HepG2 (cell line): ENCODE results near the gene PPP3R1. TPM values are rescaled to one million over a fixed set of nuclear protein-coding genes. Genes with fewer than 3 reads are reported as not detected.

Source experiments
- ATAC-seq: fragments of 200-7000 bp; cut with Tn5 transposase; 3 replicates; pipeline ENCODE4 v1.9.1; 2020; ENCODE audit warnings: mild to moderate bottlenecking, moderate library complexity
- BruUV-seq: library from RNA; stranded (reverse); fragments of 400-500 nt; replicated peaks from 2 replicates; lab custom pipeline; 2021; lab: Mats Ljungman, UMichigan
- CTCF ChIA-PET: fragments of 300-600 bp; formaldehyde crosslinking; extraction: SDS; loops from one replicate; lab custom pipeline; 2021; ENCODE audit warnings: low total read pairs, inconsistent platforms, low intra/inter-chr PET ratio; lab: Yijun Ruan, JAX
- POLR2A ChIA-PET: fragments of 350-600 bp; sonication (Branson Sonifier 250); formaldehyde crosslinking; loops from one replicate; lab custom pipeline; 2020; ENCODE audit warnings: antibody characterized with exemption, inconsistent platforms; lab: Yijun Ruan, JAX
- DNase-seq: peaks from one replicate; pipeline ENCODE4 v3.0.0-alpha.2; 2015; ENCODE audit warnings: low spot score
- FAIRE-seq: peaks from 3 replicates; lab custom pipeline; 2011; peaks lifted over from hg19 to GRCh38; lab: Jason Lieb, UNC
- H2AFZ ChIP-seq: one replicate; pipeline ENCODE4 v1.6.1; 2011; ENCODE audit warnings: low read length, inconsistent platforms
- H3K27ac ChIP-seq: fragments of 300-600 bp; 3 replicates; pipeline ENCODE4 v1.8.0; 2011; ENCODE audit warnings: mixed run types, mild to moderate bottlenecking, mixed read lengths, low read length, inconsistent platforms; ENCODE audit not compliant: insufficient read depth; ENCODE audit errors: extremely low read length
- H3K27me3 ChIP-seq, 2 experiments: fragments of 200-600 bp in 1 of 2; 2 replicates in 1 of 2; 3 replicates in 1 of 2; pipeline versions ENCODE4 v1.6.0 to v1.8.0; 2011; ENCODE audit warnings: low read length in 2 of 2, mild to moderate bottlenecking in 2 of 2, moderate library complexity in 2 of 2, inconsistent platforms in 1 of 2; ENCODE audit not compliant: insufficient read depth in 2 of 2, control insufficient read depth in 1 of 2
- H3K36me3 ChIP-seq, 2 experiments: fragments of 200-600 bp in 1 of 2; replicated peaks in 1 of 2; 2 replicates in 1 of 2; 3 replicates in 1 of 2; pipeline versions ENCODE4 v1.5.1 to v1.8.0; 2011; ENCODE audit warnings: low read length in 2 of 2, inconsistent platforms in 1 of 2; ENCODE audit not compliant: insufficient read depth in 2 of 2, control insufficient read depth in 1 of 2
- H3K4me1 ChIP-seq: 2 replicates; pipeline ENCODE4 v1.5.1; 2012; ENCODE audit warnings: low read length, inconsistent platforms; ENCODE audit not compliant: insufficient read depth
- H3K4me2 ChIP-seq: 2 replicates; pipeline ENCODE4 v1.6.0; 2011; ENCODE audit warnings: low read depth, low read length, inconsistent platforms
- H3K4me3 ChIP-seq, 3 experiments: fragments of 200-600 bp in 1 of 3; sonication (generic), shearing (Covaris generic) in 1 of 3; replicated peaks in 1 of 3; 2 replicates each; pipeline ENCODE4 v1.5.1; 2011 to 2016; ENCODE audit warnings: low read length in 3 of 3, inconsistent platforms in 2 of 3, low read depth in 2 of 3, mild to moderate bottlenecking in 2 of 3, control low read depth in 1 of 3, mixed read lengths in 1 of 3; ENCODE audit not compliant: insufficient read depth in 1 of 3
- H3K79me2 ChIP-seq: one replicate; pipeline ENCODE4 v1.6.1; 2011; ENCODE audit warnings: low read length, inconsistent platforms; ENCODE audit not compliant: insufficient read depth
- H3K9ac ChIP-seq: 2 replicates; pipeline ENCODE4 v1.6.0; 2011; ENCODE audit warnings: mild to moderate bottlenecking, low read depth, low read length, inconsistent platforms; ENCODE audit not compliant: insufficient read depth
- H3K9me3 ChIP-seq: 2 replicates; pipeline ENCODE4 v1.5.1; 2012; ENCODE audit warnings: mild to moderate bottlenecking, low read length
- H4K20me1 ChIP-seq: 2 replicates; pipeline ENCODE4 v1.6.0; 2011; ENCODE audit warnings: inconsistent platforms, mild to moderate bottlenecking, low read length, moderate library complexity; ENCODE audit not compliant: insufficient read depth
- GFI1 ChIP-seq: sonication (generic); formaldehyde crosslinking; IDR thresholded peaks from 2 replicates; pipeline ENCODE4 v1.5.0; 2020; ENCODE audit warnings: missing genetic modification reagents, mild to moderate bottlenecking, borderline replicate concordance
- MAFF ChIP-seq: IDR thresholded peaks from 2 replicates; pipeline ENCODE4 v1.6.1; 2011; ENCODE audit warnings: low read depth, low read length, improper control_type of control experiment
- PRMT3 ChIP-seq: sonication (generic); formaldehyde crosslinking; IDR thresholded peaks from 2 replicates; pipeline ENCODE4 v1.8.1; 2022; ENCODE audit warnings: low read depth, mild to moderate bottlenecking, moderate library complexity, missing genetic modification reagents, borderline replicate concordance
- RARA ChIP-seq: IDR thresholded peaks from 2 replicates; pipeline ENCODE4 v1.6.1; 2016; ENCODE audit warnings: missing genetic modification reagents, missing compliant biosample characterization
- REST ChIP-seq, 2 experiments: IDR thresholded peaks; 2 replicates each; pipeline ENCODE4 v1.6.1; 2011 to 2012; ENCODE audit warnings: low read length in 2 of 2, borderline replicate concordance in 1 of 2, low read depth in 1 of 2, mild to moderate bottlenecking in 1 of 2, moderate library complexity in 1 of 2
- SIN3B ChIP-seq: fragments of 150-350 bp; IDR thresholded peaks from 2 replicates; pipeline ENCODE4 v1.6.1; 2014; ENCODE audit warnings: low read length
- SMC3 ChIP-seq: IDR thresholded peaks from 2 replicates; pipeline ENCODE4 v1.6.1; 2011; ENCODE audit warnings: low read length, improper control_type of control experiment
- ZBTB3 ChIP-seq: sonication (generic); formaldehyde crosslinking; IDR thresholded peaks from 2 replicates; pipeline ENCODE4 v1.4.0; 2020; ENCODE audit warnings: low read depth, mild to moderate bottlenecking, moderate library complexity, missing genetic modification reagents, borderline replicate concordance
- ZFP36L2 ChIP-seq: sonication (generic); formaldehyde crosslinking; IDR thresholded peaks from 2 replicates; pipeline ENCODE4 v1.4.0; 2020; ENCODE audit warnings: missing genetic modification reagents
- ZNF558 ChIP-seq: sonication (generic); formaldehyde crosslinking; IDR thresholded peaks from 2 replicates; pipeline ENCODE4 v1.9.0; 2022; ENCODE audit warnings: mild to moderate bottlenecking, missing genetic modification reagents, borderline replicate concordance
- ZNF652 ChIP-seq: IDR thresholded peaks from 2 replicates; pipeline ENCODE4 v1.6.1; 2016; ENCODE audit warnings: low read depth, borderline replicate concordance
- WGBS: methylation state at CpG from one replicate; pipeline ENCODE4 v1.1.6; 2017; ENCODE audit warnings: low lambda C conversion rate; 5-methylcytosine and 5-hydroxymethylcytosine counted together
- in situ Hi-C: cut with HindIII; loops from 2 replicates; pipeline ENCODE4 v1.10.0; 2017; ENCODE audit warnings: low pct_unique_long_range_greater_than_20kb; ENCODE audit not compliant: extremely low pct_ligation_motif_present
- intact Hi-C: fragments of 100-400 bp; cut with micrococcal nuclease; formaldehyde crosslinking; loops from one replicate; pipeline ENCODE4 v1.10.0; 2022; ENCODE audit not compliant: unreplicated experiment
- polyA plus RNA-seq, 8 experiments: library from polyadenylated mRNA; depleted of rRNA in 3 of 8; stranded (reverse) in 7 of 8; unstranded in 1 of 8; fragments of >200 nt; fragmentation: Illumina TruSeq in 4 of 8; extraction: Trizol in 4 of 8; gene quantifications; 2 replicates each; pipeline versions ENCODE4 v1.2.1 to v1.2.3, GENCODE V29; 2011 to 2016; ENCODE audit warnings: low read depth in 4 of 8, missing spikeins in 1 of 8, mixed read lengths in 1 of 8; ENCODE audit not compliant: insufficient read depth in 1 of 8
- total RNA-seq, 5 experiments: library from RNA; depleted of rRNA; stranded (reverse); fragments of >200 nt; fragmentation: Illumina TruSeq; extraction: Trizol; gene quantifications; 2 replicates each; pipeline ENCODE4 v1.2.3, GENCODE V29; 2016; ENCODE audit warnings: low read depth in 1 of 5
- TF ChIP-seq, protein P1 (sequence below): sonication (generic); formaldehyde crosslinking; IDR thresholded peaks from 2 replicates; pipeline ENCODE4 v1.5.0; 2020; ENCODE audit warnings: mild to moderate bottlenecking, missing genetic modification reagents
- TF ChIP-seq, protein P2 (sequence below): sonication (generic); formaldehyde crosslinking; IDR thresholded peaks from 2 replicates; pipeline ENCODE4 v1.5.1; 2020; ENCODE audit warnings: mild to moderate bottlenecking, missing genetic modification reagents, moderate library complexity
- TF ChIP-seq, protein P3 (sequence below): sonication (generic); formaldehyde crosslinking; IDR thresholded peaks from 2 replicates; pipeline ENCODE4 v1.5.0; 2020; ENCODE audit warnings: missing genetic modification reagents, mild to moderate bottlenecking, borderline replicate concordance

The PPP3R1 gene
- total and polyA plus RNA-seq, 2 of the 13 experiments (the other 11 are each of a cell fraction or from before 2014, with no cell fraction given) = 11.6 to 25.7 TPM

- ChIA-PET CTCF (no interaction called here), POLR2A (no interaction called here)
- H3K27me3 ChIP-seq = no peaks in the 10 kb centered on the region
- no peaks in the 10 kb centered on the region for H4K20me1 ChIP-seq
- 97% methylated on average over 6 of the region's 6 CpGs for WGBS
- H3K4me1 ChIP-seq = no peaks in the 10 kb centered on the region
- H3K27ac ChIP-seq = no peak overlapping the region
- DNase-seq = no peak
- H3K4me3 ChIP-seq = no peak overlapping the region
- no peak overlapping the region for H3K9ac ChIP-seq
- BruUV-seq = no TSS peak
- intact Hi-C loops = no loop called here
- H3K9me3 ChIP-seq = no peaks in the 10 kb centered on the region
- no peaks in the 10 kb centered on the region for H3K79me2 ChIP-seq
- H3K36me3 ChIP-seq = peaks cover 3 to 6% of the 10 kb centered on the region in 2 experiments; a peak in 3 of 5 replicates
- no peak overlapping the region for H3K4me2 ChIP-seq
- no peak for ATAC-seq
- no peak for FAIRE-seq
- in situ Hi-C loops = no loop called here
- H2AFZ ChIP-seq = no peak overlapping the region
- TF ChIP-seq ZNF652 (CRISPR knock-in tag) = no peak
- TF ChIP-seq MAFF = no peak
- TF ChIP-seq ZBTB3 (CRISPR knock-in tag) = no peak
- no peak for TF ChIP-seq RARA (CRISPR knock-in tag)
- no peak for TF ChIP-seq SMC3
- TF ChIP-seq, protein P1, sequence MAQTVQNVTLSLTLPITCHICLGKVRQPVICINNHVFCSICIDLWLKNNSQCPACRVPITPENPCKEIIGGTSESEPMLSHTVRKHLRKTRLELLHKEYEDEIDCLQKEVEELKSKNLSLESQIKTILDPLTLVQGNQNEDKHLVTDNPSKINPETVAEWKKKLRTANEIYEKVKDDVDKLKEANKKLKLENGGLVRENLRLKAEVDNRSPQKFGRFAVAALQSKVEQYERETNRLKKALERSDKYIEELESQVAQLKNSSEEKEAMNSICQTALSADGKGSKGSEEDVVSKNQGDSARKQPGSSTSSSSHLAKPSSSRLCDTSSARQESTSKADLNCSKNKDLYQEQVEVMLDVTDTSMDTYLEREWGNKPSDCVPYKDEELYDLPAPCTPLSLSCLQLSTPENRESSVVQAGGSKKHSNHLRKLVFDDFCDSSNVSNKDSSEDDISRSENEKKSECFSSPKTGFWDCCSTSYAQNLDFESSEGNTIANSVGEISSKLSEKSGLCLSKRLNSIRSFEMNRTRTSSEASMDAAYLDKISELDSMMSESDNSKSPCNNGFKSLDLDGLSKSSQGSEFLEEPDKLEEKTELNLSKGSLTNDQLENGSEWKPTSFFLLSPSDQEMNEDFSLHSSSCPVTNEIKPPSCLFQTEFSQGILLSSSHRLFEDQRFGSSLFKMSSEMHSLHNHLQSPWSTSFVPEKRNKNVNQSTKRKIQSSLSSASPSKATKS = no peak
- no peak for TF ChIP-seq ZNF558 (CRISPR knock-in tag)
- TF ChIP-seq, protein P2, sequence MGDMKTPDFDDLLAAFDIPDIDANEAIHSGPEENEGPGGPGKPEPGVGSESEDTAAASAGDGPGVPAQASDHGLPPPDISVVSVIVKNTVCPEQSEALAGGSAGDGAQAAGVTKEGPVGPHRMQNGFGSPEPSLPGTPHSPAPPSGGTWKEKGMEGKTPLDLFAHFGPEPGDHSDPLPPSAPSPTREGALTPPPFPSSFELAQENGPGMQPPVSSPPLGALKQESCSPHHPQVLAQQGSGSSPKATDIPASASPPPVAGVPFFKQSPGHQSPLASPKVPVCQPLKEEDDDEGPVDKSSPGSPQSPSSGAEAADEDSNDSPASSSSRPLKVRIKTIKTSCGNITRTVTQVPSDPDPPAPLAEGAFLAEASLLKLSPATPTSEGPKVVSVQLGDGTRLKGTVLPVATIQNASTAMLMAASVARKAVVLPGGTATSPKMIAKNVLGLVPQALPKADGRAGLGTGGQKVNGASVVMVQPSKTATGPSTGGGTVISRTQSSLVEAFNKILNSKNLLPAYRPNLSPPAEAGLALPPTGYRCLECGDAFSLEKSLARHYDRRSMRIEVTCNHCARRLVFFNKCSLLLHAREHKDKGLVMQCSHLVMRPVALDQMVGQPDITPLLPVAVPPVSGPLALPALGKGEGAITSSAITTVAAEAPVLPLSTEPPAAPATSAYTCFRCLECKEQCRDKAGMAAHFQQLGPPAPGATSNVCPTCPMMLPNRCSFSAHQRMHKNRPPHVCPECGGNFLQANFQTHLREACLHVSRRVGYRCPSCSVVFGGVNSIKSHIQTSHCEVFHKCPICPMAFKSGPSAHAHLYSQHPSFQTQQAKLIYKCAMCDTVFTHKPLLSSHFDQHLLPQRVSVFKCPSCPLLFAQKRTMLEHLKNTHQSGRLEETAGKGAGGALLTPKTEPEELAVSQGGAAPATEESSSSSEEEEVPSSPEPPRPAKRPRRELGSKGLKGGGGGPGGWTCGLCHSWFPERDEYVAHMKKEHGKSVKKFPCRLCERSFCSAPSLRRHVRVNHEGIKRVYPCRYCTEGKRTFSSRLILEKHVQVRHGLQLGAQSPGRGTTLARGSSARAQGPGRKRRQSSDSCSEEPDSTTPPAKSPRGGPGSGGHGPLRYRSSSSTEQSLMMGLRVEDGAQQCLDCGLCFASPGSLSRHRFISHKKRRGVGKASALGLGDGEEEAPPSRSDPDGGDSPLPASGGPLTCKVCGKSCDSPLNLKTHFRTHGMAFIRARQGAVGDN (CRISPR knock-in tag) = no peak
- TF ChIP-seq GFI1 = no peak
- no peak for TF ChIP-seq ZFP36L2 (CRISPR knock-in tag)
- TF ChIP-seq SIN3B = no peak
- TF ChIP-seq PRMT3 (CRISPR knock-in tag) = no peak
- TF ChIP-seq, protein P3, sequence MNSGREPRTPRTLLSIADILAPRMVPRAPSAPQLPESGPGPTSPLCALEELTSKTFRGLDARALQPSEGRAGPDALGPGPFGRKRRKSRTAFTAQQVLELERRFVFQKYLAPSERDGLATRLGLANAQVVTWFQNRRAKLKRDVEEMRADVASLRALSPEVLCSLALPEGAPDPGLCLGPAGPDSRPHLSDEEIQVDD (CRISPR knock-in tag) = no peak
- no peak for TF ChIP-seq REST (IDR thresholded peaks at IDR 0.05; ENCODE audit: borderline replicate concordance in 1 of 2, low read depth in 1 of 2, low read length in 2 of 2)
These were observed 117.8 kb downstream of the PPP3R1 start for GRCh38 chr2:68134554-68134953.
